H9 (cell line): ENCODE results near the gene CRYBA1. TPM values are rescaled to one million over a fixed set of nuclear protein-coding genes. Genes with fewer than 3 reads are reported as not detected.

Experiments used
- DNase-seq: peaks from one replicate; pipeline ENCODE4 v3.0.0-alpha.2; 2017
- H2AFZ ChIP-seq: one replicate; pipeline ENCODE4 v1.6.1; 2013; ENCODE audit warnings: mild to moderate bottlenecking, low read length, control low read depth, moderate library complexity
- H2AK5ac ChIP-seq: 2 replicates; pipeline ENCODE4 v1.6.1; 2013; ENCODE audit warnings: low read length, control low read depth, mixed read lengths; ENCODE audit not compliant: insufficient read length
- H2BK120ac ChIP-seq: one replicate; pipeline ENCODE4 v1.6.1; 2013; ENCODE audit warnings: low read depth, mild to moderate bottlenecking, low read length, control low read depth, inconsistent platforms; ENCODE audit not compliant: poor library complexity, severe bottlenecking
- H2BK12ac ChIP-seq: 2 replicates; pipeline ENCODE4 v1.6.1; 2013; ENCODE audit warnings: low read length, control low read depth, mixed read lengths, low read depth; ENCODE audit not compliant: insufficient read length
- H2BK15ac ChIP-seq: 2 replicates; pipeline ENCODE4 v1.6.1; 2013; ENCODE audit warnings: low read depth, low read length, control low read depth
- H2BK20ac ChIP-seq: one replicate; pipeline ENCODE4 v1.6.1; 2013; ENCODE audit warnings: low read depth, mild to moderate bottlenecking, low read length, control low read depth, inconsistent platforms; ENCODE audit not compliant: poor library complexity, severe bottlenecking
- H2BK5ac ChIP-seq: 2 replicates; pipeline ENCODE4 v1.6.1; 2013; ENCODE audit warnings: low read length, control low read depth, mixed read lengths; ENCODE audit not compliant: insufficient read length
- H3K14ac ChIP-seq: 2 replicates; pipeline ENCODE4 v1.6.1; 2013; ENCODE audit warnings: low read length, control low read depth; ENCODE audit not compliant: insufficient read depth
- H3K18ac ChIP-seq: 2 replicates; pipeline ENCODE4 v1.6.1; 2013; ENCODE audit warnings: low read depth, mild to moderate bottlenecking, mixed read lengths, low read length, control low read depth; ENCODE audit not compliant: insufficient read length
- H3K23ac ChIP-seq: 2 replicates; pipeline ENCODE4 v1.6.1; 2013; ENCODE audit warnings: low read length, control low read depth, mixed read lengths, low read depth; ENCODE audit not compliant: insufficient read length
- H3K23me2 ChIP-seq: 2 replicates; pipeline ENCODE4 v1.6.1; 2013; ENCODE audit warnings: low read depth, mild to moderate bottlenecking, mixed read lengths, low read length, control low read depth; ENCODE audit not compliant: insufficient read length, poor library complexity, severe bottlenecking
- H3K27ac ChIP-seq: 2 replicates; pipeline ENCODE4 v1.5.1; 2013; ENCODE audit warnings: low read length, control low read depth, mixed read lengths, low read depth; ENCODE audit not compliant: insufficient read length
- H3K27me3 ChIP-seq: 2 replicates; pipeline ENCODE4 v1.6.1; 2013; ENCODE audit warnings: low read length, control low read depth, inconsistent platforms; ENCODE audit not compliant: insufficient read depth
- H3K4ac ChIP-seq: 2 replicates; pipeline ENCODE4 v1.6.1; 2013; ENCODE audit warnings: low read depth, mild to moderate bottlenecking, control low read depth, inconsistent platforms, low read length, moderate library complexity
- H3K4me1 ChIP-seq: 2 replicates; pipeline ENCODE4 v1.6.1; 2013; ENCODE audit warnings: low read length, control low read depth, inconsistent platforms; ENCODE audit not compliant: insufficient read depth
- H3K4me2 ChIP-seq: 2 replicates; pipeline ENCODE4 v1.6.1; 2013; ENCODE audit warnings: low read length, control low read depth, mixed read lengths; ENCODE audit not compliant: insufficient read length, insufficient read depth
- H3K56ac ChIP-seq: 2 replicates; pipeline ENCODE4 v1.6.1; 2013; ENCODE audit warnings: low read depth, mild to moderate bottlenecking, mixed read lengths, low read length, control low read depth; ENCODE audit not compliant: insufficient read length
- H3K79me1 ChIP-seq: 2 replicates; pipeline ENCODE4 v1.6.1; 2013; ENCODE audit warnings: low read depth, mild to moderate bottlenecking, moderate library complexity, low read length, control low read depth, inconsistent platforms; ENCODE audit not compliant: insufficient read depth, poor library complexity, severe bottlenecking
- H3K79me2 ChIP-seq: 2 replicates; pipeline ENCODE4 v1.6.1; 2013; ENCODE audit warnings: low read length, control low read depth, inconsistent platforms; ENCODE audit not compliant: insufficient read depth
- H3K9ac ChIP-seq: 2 replicates; pipeline ENCODE4 v1.6.1; 2013; ENCODE audit warnings: low read length, control low read depth, mixed read lengths; ENCODE audit not compliant: insufficient read length; ENCODE audit errors: extremely low read depth
- H3K9me3 ChIP-seq: one replicate; pipeline ENCODE4 v1.6.1; 2013; ENCODE audit warnings: low read depth, low read length, inconsistent platforms; ENCODE audit not compliant: control insufficient read depth
- H3T11ph ChIP-seq: one replicate; pipeline ENCODE4 v1.6.1; 2013; ENCODE audit warnings: mild to moderate bottlenecking, low read length, control low read depth, inconsistent platforms
- H4K20me1 ChIP-seq: one replicate; pipeline ENCODE4 v1.6.1; 2013; ENCODE audit not compliant: control insufficient read depth, insufficient read length, insufficient read depth
- H4K5ac ChIP-seq: 2 replicates; pipeline ENCODE4 v1.6.1; 2013; ENCODE audit warnings: low read depth, mild to moderate bottlenecking, mixed read lengths, low read length, control low read depth; ENCODE audit not compliant: insufficient read length
- H4K8ac ChIP-seq: replicated peaks from 2 replicates; pipeline ENCODE4 v1.6.1; 2013; ENCODE audit warnings: low read length, control low read depth, mixed read lengths, low read depth; ENCODE audit not compliant: insufficient read length
- H4K91ac ChIP-seq: 2 replicates; pipeline ENCODE4 v1.6.1; 2013; ENCODE audit warnings: low read depth, mild to moderate bottlenecking, moderate library complexity, mixed read lengths, low read length, control low read depth; ENCODE audit not compliant: insufficient read length
- H3K27ac Mint-ChIP-seq, 3 experiments: 2 replicates in 2 of 3; 3 replicates in 1 of 3; pipeline ENCODE4 v1.8.0; 2020 to 2021; ENCODE audit warnings: mixed read lengths in 3 of 3, mild to moderate bottlenecking in 1 of 3, moderate library complexity in 1 of 3
- H3K27me3 Mint-ChIP-seq: 2 replicates; pipeline ENCODE4 v1.8.0; 2021; ENCODE audit warnings: low read depth, mild to moderate bottlenecking, moderate library complexity, mixed read lengths
- H3K36me3 Mint-ChIP-seq, 3 experiments: 2 replicates in 2 of 3; 3 replicates in 1 of 3; pipeline ENCODE4 v1.8.0; 2020 to 2021; ENCODE audit warnings: low read depth in 3 of 3, mixed read lengths in 3 of 3; ENCODE audit not compliant: insufficient read depth in 1 of 3
- H3K4me1 Mint-ChIP-seq, 2 experiments: 2 replicates each; pipeline ENCODE4 v1.8.0; 2020; ENCODE audit warnings: mixed read lengths in 2 of 2
- H3K4me3 Mint-ChIP-seq, 2 experiments: 2 replicates in 1 of 2; 3 replicates in 1 of 2; pipeline ENCODE4 v1.8.0; 2020 to 2021; ENCODE audit warnings: mild to moderate bottlenecking in 2 of 2, mixed read lengths in 2 of 2, moderate library complexity in 1 of 2
- H3K9me3 Mint-ChIP-seq, 2 experiments: 2 replicates in 1 of 2; 3 replicates in 1 of 2; pipeline ENCODE4 v1.8.0; 2020; ENCODE audit warnings: mild to moderate bottlenecking in 2 of 2, mixed read lengths in 2 of 2, moderate library complexity in 1 of 2
- CTCF ChIP-seq: fragments of 200-600 bp; sonication (generic); conservative IDR thresholded peaks from 3 replicates; pipeline ENCODE4 v1.8.0; 2021; ENCODE audit warnings: antibody characterized with exemption, mild to moderate bottlenecking
- total RNA-seq: library from RNA; stranded (reverse); gene quantifications from 2 replicates; pipeline ENCODE4 v1.2.1, GENCODE V29; 2021

CRYBA1 gene
- total RNA-seq, 1 experiment from 2014 or later = not detected

GRCh38 chr17:29278692-29279091, 32.0 kb downstream of the CRYBA1 start:
- no peak overlapping the region for H2AK5ac ChIP-seq
- no peak overlapping the region for H4K91ac ChIP-seq
- no peaks in the 10 kb centered on the region for H3K27me3 ChIP-seq
- no peaks in the 10 kb centered on the region for H3K79me1 ChIP-seq
- no peak overlapping the region for H3K14ac ChIP-seq
- Mint-ChIP-seq H3K9me3 (no peaks in the 10 kb centered on the region), H3K36me3 (peaks cover 52 to 90% (median 76%) of the 10 kb centered on the region in 3 experiments; a peak in 6 of 7 replicates), H3K27me3 (no peaks in the 10 kb centered on the region), H3K4me3 (no peak overlapping the region), H3K4me1 (peaks cover 27 to 38% of the 10 kb centered on the region in 2 experiments), H3K27ac (no peak overlapping the region; a peak in 2 of 7 replicates)
- no peak overlapping the region for H2BK5ac ChIP-seq
- H4K20me1 ChIP-seq = no peaks in the 10 kb centered on the region
- H3K56ac ChIP-seq = no peak overlapping the region
- no peaks in the 10 kb centered on the region for H3K9me3 ChIP-seq
- no peak overlapping the region for H3K27ac ChIP-seq
- H4K8ac ChIP-seq = no peak overlapping the region
- peaks cover 78% of the 10 kb centered on the region for H3K79me2 ChIP-seq
- H2BK15ac ChIP-seq = no peak overlapping the region
- no peak overlapping the region for H3K23ac ChIP-seq
- no peak overlapping the region for H2BK120ac ChIP-seq
- no peak overlapping the region for H3K4ac ChIP-seq
- H4K5ac ChIP-seq = no peak overlapping the region
- no peak overlapping the region for H3K9ac ChIP-seq
- H2AFZ ChIP-seq = no peak overlapping the region
- no peaks in the 10 kb centered on the region; the same call in 1 of the 2 replicates for H3K4me1 ChIP-seq
- no peak overlapping the region for H3T11ph ChIP-seq
- no peak overlapping the region for H3K4me2 ChIP-seq
- no peak overlapping the region for H2BK20ac ChIP-seq
- no peak for DNase-seq
- TF ChIP-seq CTCF = no peak
- H2BK12ac ChIP-seq = no peak overlapping the region
- no peak overlapping the region for H3K18ac ChIP-seq
- no peaks in the 10 kb centered on the region for H3K23me2 ChIP-seq
